Lower lobe of right lung (tissue), 2 donors: Measurements from ENCODE around the gene NCOA7. TPM values are rescaled to one million over a fixed set of nuclear protein-coding genes. Genes with fewer than 3 reads are reported as not detected.

Experiments
- ATAC-seq, 2 donors: fragments of 200-7000 bp; cut with Tn5 transposase; one replicate each; pipeline ENCODE4 v1.9.1; 2020 to 2022; ENCODE audit warnings: mild to moderate bottlenecking in 2 of 2, moderate library complexity in 2 of 2
- DNase-seq: peaks from one replicate; pipeline ENCODE4 v3.0.0-alpha.2; 2020
- H3K27ac ChIP-seq: fragments of 200-600 bp; one replicate; pipeline ENCODE4 v1.8.0; 2022
- H3K27me3 ChIP-seq: fragments of 200-600 bp; one replicate; pipeline ENCODE4 v1.8.0; 2022; ENCODE audit warnings: low read depth
- H3K36me3 ChIP-seq: fragments of 200-600 bp; one replicate; pipeline ENCODE4 v1.8.0; 2022; ENCODE audit warnings: mild to moderate bottlenecking
- H3K4me1 ChIP-seq: fragments of 200-600 bp; one replicate; pipeline ENCODE4 v1.8.0; 2022
- H3K4me3 ChIP-seq: fragments of 200-600 bp; one replicate; pipeline ENCODE4 v1.8.0; 2022; ENCODE audit warnings: mild to moderate bottlenecking
- H3K9me3 ChIP-seq: fragments of 200-600 bp; one replicate; pipeline ENCODE4 v1.8.0; 2022
- intact Hi-C: fragments of 100-400 bp; cut with DNase I; formaldehyde crosslinking; loops from one replicate; pipeline ENCODE4 v1.11.0; 2022
- total RNA-seq: library from RNA; stranded (reverse); fragmentation: NEBNext Ultra II Directional; extraction: Animal tissue kit (Norgen Biotek cat#: 25700); gene quantifications from one replicate; pipeline ENCODE4 v1.2.1, GENCODE V29; 2021
- TF ChIP-seq, protein P1 (sequence below): fragments of 200-600 bp; IDR thresholded peaks from one replicate; pipeline ENCODE4 v1.8.0; 2022; ENCODE audit warnings: antibody characterized with exemption, mild to moderate bottlenecking
- donor health status: DM: no; HTN: yes; CAD: no; lungs with severe emphysema.

The NCOA7 gene
- total RNA-seq, 1 donor from 2014 or later: 64.4 TPM

DNA sequence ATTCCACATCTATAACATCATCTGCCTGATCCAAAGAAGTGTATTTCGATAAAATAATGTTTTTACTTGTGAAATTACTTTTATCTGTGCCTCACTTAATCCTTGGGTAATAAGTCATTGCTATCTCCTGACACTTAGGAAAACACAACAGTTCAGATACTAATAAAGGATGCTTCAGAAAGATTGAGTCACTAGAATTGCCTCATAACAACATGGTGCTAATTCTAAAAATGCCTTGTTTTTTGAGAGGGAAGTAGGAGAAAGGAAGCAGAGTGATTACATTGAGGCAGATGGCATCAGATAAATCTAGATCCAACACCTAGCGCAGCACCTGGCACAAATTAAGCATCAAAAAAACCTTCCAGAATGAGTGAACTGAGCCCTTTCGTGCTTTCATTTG, 69.0 kb downstream of the NCOA7 start:
- H3K27me3 ChIP-seq: no peaks in the 10 kb centered on the region
- intact Hi-C loops: no loop called here
- no peaks in the 10 kb centered on the region for H3K9me3 ChIP-seq
- no peak for DNase-seq
- H3K4me1 ChIP-seq: no peaks in the 10 kb centered on the region
- H3K4me3 ChIP-seq: no peak overlapping the region
- no peak for ATAC-seq
- no peak overlapping the region for H3K27ac ChIP-seq
- TF ChIP-seq, protein P1, sequence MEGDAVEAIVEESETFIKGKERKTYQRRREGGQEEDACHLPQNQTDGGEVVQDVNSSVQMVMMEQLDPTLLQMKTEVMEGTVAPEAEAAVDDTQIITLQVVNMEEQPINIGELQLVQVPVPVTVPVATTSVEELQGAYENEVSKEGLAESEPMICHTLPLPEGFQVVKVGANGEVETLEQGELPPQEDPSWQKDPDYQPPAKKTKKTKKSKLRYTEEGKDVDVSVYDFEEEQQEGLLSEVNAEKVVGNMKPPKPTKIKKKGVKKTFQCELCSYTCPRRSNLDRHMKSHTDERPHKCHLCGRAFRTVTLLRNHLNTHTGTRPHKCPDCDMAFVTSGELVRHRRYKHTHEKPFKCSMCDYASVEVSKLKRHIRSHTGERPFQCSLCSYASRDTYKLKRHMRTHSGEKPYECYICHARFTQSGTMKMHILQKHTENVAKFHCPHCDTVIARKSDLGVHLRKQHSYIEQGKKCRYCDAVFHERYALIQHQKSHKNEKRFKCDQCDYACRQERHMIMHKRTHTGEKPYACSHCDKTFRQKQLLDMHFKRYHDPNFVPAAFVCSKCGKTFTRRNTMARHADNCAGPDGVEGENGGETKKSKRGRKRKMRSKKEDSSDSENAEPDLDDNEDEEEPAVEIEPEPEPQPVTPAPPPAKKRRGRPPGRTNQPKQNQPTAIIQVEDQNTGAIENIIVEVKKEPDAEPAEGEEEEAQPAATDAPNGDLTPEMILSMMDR: no peak
- H3K36me3 ChIP-seq: peaks cover 24% of the 10 kb centered on the region

DNA sequence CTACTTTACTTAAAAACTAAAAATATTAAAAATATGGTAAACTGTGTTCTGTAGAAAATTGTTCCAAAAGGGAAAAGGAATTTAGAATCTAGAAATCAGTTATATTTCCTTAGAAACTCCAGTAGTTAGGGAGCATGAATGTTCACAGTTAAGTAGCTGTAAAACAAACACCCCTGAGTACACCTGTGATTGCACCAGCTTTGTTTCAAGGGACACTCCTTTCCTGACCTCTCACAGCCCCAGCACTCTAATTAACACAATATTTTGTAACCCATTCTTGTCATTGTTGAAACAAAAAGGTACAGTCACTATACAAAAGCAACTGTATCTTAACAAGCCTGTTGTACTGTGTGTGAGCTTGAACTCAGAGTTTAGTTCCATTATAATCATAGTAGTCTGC, 72.3 kb downstream of the NCOA7 start:
- DNase-seq (no peak), ATAC-seq (peak; percentile 83 to 87)
- TF ChIP-seq, protein P1: no peak
- Histone ChIP-seq H3K4me3 (no peak overlapping the region), H3K9me3 (no peaks in the 10 kb centered on the region), H3K27me3 (no peaks in the 10 kb centered on the region), H3K4me1 (peaks cover 4% of the 10 kb centered on the region), H3K27ac (peak overlapping the region; percentile 13), H3K36me3 (no peaks in the 10 kb centered on the region)
- intact Hi-C loops: no loop called here

DNA sequence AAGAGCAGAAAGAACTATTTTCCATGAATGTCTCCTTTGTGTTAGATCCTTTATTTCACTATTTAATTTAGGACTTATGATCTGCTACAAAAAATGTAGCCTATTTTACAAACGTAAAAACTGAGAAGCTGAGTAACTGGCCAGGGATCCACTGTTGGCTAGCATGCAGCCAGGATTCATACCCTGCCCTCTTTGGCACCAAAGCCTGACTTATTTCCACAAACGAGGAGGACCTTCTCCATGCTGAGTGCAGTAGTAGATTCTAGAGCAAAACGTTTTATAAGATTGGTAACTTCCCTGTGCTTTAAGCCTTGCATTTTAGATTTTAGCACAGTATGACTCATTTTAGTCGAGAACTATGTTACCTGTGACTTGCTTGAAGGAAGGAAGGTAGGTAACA, 74.3 kb downstream of the NCOA7 start:
- intact Hi-C loops: no loop called here
- peaks cover 4% of the 10 kb centered on the region for H3K4me1 ChIP-seq
- TF ChIP-seq, protein P1: no peak
- DNase-seq (no peak), ATAC-seq (no peak)
- no peaks in the 10 kb centered on the region for H3K27me3 ChIP-seq
- no peak overlapping the region for H3K4me3 ChIP-seq
- no peak overlapping the region for H3K27ac ChIP-seq
- no peaks in the 10 kb centered on the region for H3K36me3 ChIP-seq
- H3K9me3 ChIP-seq: no peaks in the 10 kb centered on the region

DNA sequence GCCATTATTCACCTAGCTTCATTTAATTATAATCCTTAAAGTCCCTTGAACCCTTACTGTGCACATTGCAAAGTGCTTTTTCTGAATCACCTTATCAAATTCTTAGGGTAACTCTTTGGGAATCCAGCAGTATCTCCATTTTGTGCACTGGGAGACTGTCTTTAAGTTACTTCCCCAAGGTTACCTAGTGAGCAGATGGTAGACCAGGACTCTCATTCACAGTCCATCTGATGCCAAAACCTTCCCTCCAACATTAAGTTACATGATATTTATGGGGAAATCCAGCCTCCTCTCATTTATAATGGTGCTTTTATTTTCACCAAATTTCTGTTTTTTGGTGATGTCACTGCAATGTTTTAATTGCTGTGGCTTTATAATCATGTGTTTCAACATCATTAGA, 75.7 kb downstream of the NCOA7 start:
- Histone ChIP-seq H3K36me3 (no peaks in the 10 kb centered on the region), H3K27me3 (no peaks in the 10 kb centered on the region), H3K4me1 (peaks cover 4% of the 10 kb centered on the region), H3K4me3 (no peak overlapping the region), H3K9me3 (no peaks in the 10 kb centered on the region), H3K27ac (no peak overlapping the region)
- TF ChIP-seq, protein P1: no peak
- intact Hi-C loops: no loop called here
- no peak for ATAC-seq
- DNase-seq: no peak

DNA sequence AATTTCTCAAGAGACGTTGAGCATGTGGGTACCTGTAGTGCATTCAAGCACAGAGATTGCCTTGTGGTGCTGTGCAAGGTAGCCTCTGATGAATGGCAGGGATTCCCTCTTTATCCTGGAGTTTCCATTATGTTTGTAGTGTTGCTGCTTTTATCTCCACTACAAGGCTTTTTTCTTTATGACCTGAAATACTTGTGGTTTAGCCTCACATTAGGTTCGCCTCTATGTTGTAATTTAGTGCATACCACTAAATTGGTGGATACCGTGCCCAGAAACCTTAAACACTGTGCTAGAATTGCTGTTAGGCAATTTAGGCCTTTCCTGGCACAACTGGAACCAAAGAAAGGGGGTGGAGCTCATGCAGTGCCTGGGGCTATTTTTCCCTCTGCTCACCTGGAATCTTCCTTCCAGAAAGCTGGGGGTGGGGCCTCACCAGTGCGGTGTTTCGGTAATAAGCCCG, 76.8 kb downstream of the NCOA7 start:
- TF ChIP-seq, protein P1: no peak
- Histone ChIP-seq H3K9me3 (no peaks in the 10 kb centered on the region), H3K27me3 (no peaks in the 10 kb centered on the region), H3K36me3 (no peaks in the 10 kb centered on the region), H3K4me1 (peaks cover 11% of the 10 kb centered on the region), H3K4me3 (no peak overlapping the region), H3K27ac (no peak overlapping the region)
- DNase-seq (peak; percentile 69), ATAC-seq (peak; percentile 87 to 88)
- intact Hi-C loops: no loop called here

DNA sequence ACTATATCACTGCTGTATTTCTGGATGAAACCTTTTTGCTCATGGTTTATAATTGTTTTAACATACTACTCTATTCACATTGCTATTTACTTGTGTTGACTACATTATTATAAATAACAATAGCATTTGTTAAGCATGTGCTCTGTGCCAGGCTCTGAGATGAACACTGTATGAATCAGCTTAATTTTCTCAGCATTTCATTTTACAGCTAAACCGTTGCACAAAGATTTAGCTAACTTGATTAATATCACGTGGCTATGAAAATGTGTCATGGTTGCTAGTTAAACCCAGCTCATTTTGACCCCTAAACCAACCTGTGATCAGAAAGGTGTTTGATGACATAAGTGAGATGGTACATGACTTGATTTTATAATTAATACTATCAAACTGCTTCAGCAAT, 77.5 kb downstream of the NCOA7 start:
- intact Hi-C loops: no loop called here
- DNase-seq (no peak), ATAC-seq (no peak)
- Histone ChIP-seq H3K9me3 (no peaks in the 10 kb centered on the region), H3K4me3 (no peak overlapping the region), H3K36me3 (no peaks in the 10 kb centered on the region), H3K4me1 (peaks cover 15% of the 10 kb centered on the region), H3K27me3 (no peaks in the 10 kb centered on the region), H3K27ac (no peak overlapping the region)
- TF ChIP-seq, protein P1: no peak
